ENCODE results near the gene VAV2. TPM values are rescaled to one million over a fixed set of nuclear protein-coding genes. Genes with fewer than 3 reads are reported as not detected.

The VAV2 gene
- total RNA-seq, 1 experiment from 2014 or later: 9.7 TPM

DNA sequence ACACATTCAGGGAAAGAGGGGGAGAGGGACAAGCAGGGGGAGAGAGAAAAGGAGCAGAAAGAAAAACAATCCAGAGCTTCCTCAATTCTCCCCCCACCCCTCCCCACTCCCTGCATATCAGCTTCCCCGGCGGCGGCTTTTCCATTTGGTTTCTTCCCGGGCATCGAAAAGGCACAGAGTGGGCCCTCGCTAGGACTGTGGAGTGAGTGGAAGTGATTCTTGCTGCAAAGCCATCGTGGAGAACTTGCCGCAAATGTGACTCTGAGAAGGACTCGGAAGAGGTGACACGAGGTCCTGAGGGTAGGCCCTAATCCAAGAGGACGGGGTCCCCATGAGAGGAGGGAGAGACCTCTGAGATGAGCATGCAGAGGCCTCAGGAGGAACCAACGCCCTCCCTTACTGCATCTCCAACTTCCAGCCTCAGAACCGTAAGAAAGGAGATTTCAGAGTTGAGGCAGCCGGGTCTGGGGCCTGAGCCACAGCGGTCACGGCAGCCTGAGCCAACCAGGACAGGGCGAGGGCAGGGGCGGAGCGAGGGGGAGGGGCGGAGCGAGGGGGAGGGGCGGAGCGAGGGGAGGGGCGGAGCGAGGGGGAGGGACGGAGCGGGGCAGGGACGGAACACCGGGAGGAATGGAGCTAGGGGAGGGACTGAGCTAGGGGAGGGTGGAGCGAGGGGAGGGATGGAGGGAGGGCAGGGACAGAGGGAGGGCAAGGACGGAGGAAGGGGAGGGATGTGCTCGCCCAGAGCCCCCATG is 232.8 kb downstream of the VAV2 start:
- no TSS peak for BruUV-seq (replicated peaks)
- H3K4me3 ChIP-seq (ENCODE audit: low read length): no peak overlapping the region
- H3K9me2 ChIP-seq (replicated peaks; ENCODE audit: low read length): no peaks in the 10 kb centered on the region

DNA sequence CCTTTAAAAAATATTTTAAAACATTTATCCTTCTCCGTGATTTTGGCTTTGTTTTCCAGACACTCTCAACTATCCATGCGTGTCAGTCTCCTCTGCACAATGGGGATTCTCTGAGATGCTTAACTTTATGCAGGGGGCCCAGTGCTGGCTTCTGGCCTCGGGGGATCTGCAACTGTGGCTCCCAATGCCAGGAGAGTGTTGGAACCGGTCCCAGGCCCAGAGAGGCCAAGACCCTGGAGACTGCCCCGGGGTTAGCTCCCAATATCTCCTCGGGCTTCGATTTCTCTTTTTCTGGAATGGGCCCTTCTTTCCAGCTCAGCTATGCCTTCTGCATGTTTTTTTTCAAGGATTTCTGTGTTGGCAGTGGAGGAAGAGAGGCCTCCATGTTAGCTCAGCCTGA is 233.9 kb downstream of the VAV2 start:
- BruUV-seq (replicated peaks): no TSS peak
- H3K36me3 ChIP-seq (ENCODE audit: low read depth, low read length): no peaks in the 10 kb centered on the region
- H3K4me2 ChIP-seq (ENCODE audit: low read length): no peak overlapping the region

More for the DNA sequence above, 232.8 kb downstream of the VAV2 start:
- Histone ChIP-seq H3K9me3 (ENCODE audit: low read length) (no peaks in the 10 kb centered on the region), H3K4me1 (ENCODE audit: insufficient read depth, low read length) (no peaks in the 10 kb centered on the region), H3K4me2 (ENCODE audit: low read length) (no peak overlapping the region), H3K9ac (ENCODE audit: low read length) (no peak overlapping the region), H2AFZ (ENCODE audit: low read length) (no peak overlapping the region), H3K79me2 (ENCODE audit: low read length) (no peaks in the 10 kb centered on the region), H3K27ac (ENCODE audit: low read length) (no peak overlapping the region), H4K20me1 (ENCODE audit: low read length) (no peaks in the 10 kb centered on the region), H3K36me3 (ENCODE audit: low read depth, low read length) (no peaks in the 10 kb centered on the region), H3K27me3 (ENCODE audit: low read length) (no peaks in the 10 kb centered on the region), H3F3A (ENCODE audit: low read length, unreplicated experiment) (no peaks in the 10 kb centered on the region)
- DNase-seq (no peak), ATAC-seq (no peak)
- ChIA-PET CTCF (no interaction called here), POLR2A (ENCODE audit: unreplicated experiment) (no interaction called here)
- TF ChIP-seq, protein P1, sequence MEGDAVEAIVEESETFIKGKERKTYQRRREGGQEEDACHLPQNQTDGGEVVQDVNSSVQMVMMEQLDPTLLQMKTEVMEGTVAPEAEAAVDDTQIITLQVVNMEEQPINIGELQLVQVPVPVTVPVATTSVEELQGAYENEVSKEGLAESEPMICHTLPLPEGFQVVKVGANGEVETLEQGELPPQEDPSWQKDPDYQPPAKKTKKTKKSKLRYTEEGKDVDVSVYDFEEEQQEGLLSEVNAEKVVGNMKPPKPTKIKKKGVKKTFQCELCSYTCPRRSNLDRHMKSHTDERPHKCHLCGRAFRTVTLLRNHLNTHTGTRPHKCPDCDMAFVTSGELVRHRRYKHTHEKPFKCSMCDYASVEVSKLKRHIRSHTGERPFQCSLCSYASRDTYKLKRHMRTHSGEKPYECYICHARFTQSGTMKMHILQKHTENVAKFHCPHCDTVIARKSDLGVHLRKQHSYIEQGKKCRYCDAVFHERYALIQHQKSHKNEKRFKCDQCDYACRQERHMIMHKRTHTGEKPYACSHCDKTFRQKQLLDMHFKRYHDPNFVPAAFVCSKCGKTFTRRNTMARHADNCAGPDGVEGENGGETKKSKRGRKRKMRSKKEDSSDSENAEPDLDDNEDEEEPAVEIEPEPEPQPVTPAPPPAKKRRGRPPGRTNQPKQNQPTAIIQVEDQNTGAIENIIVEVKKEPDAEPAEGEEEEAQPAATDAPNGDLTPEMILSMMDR (conservative IDR thresholded peaks at IDR 0.05; ENCODE audit: low read depth, low read length): no peak
- TF ChIP-seq EZH2 (IDR thresholded peaks at IDR 0.05; ENCODE audit: low read length, unreplicated experiment): no peak
- no peak for TF ChIP-seq EZH2phosphoT487 (IDR thresholded peaks at IDR 0.05; ENCODE audit: borderline replicate concordance, low read length)
- intact Hi-C loops (cut with micrococcal nuclease): no loop called here

More for the DNA sequence above, 233.9 kb downstream of the VAV2 start:
- Histone ChIP-seq H3K9me2 (replicated peaks; ENCODE audit: low read length) (no peaks in the 10 kb centered on the region), H3K9me3 (ENCODE audit: low read length) (no peaks in the 10 kb centered on the region), H3K4me1 (ENCODE audit: insufficient read depth, low read length) (no peaks in the 10 kb centered on the region), H3K9ac (ENCODE audit: low read length) (no peak overlapping the region), H3F3A (ENCODE audit: low read length, unreplicated experiment) (no peaks in the 10 kb centered on the region), H3K4me3 (ENCODE audit: low read length) (no peak overlapping the region), H4K20me1 (ENCODE audit: low read length) (no peaks in the 10 kb centered on the region), H3K27ac (ENCODE audit: low read length) (no peak overlapping the region), H2AFZ (ENCODE audit: low read length) (no peak overlapping the region), H3K79me2 (ENCODE audit: low read length) (no peaks in the 10 kb centered on the region), H3K27me3 (ENCODE audit: low read length) (no peaks in the 10 kb centered on the region)
- DNase-seq: no peak
- ChIA-PET POLR2A (ENCODE audit: unreplicated experiment) (no interaction called here), CTCF (no interaction called here)
- intact Hi-C loops (cut with micrococcal nuclease): no loop called here
- TF ChIP-seq EZH2phosphoT487 (IDR thresholded peaks at IDR 0.05; ENCODE audit: borderline replicate concordance, low read length) (no peak), EZH2 (IDR thresholded peaks at IDR 0.05; ENCODE audit: low read length, unreplicated experiment) (no peak)
- TF ChIP-seq, protein P1 (conservative IDR thresholded peaks at IDR 0.05; ENCODE audit: low read depth, low read length): no peak
- ATAC-seq: no peak
